Central memory CD8-positive, alpha-beta T cell (primary cell): Measurements from ENCODE around the gene PCDHGA11.
"Not testable (repeated sequence)": the region's sequence is repeated elsewhere in the genome, so short reads cannot be mapped to it uniquely, and the experiment has no call there.

Source experiments
- ATAC-seq: fragments of 150-1000 bp; cut with Tn5 transposase; replicated peaks from 2 replicates; pipeline ENCODE4 v1.10.0; 2022; ENCODE audit warnings: mild to moderate bottlenecking, moderate FRiP score, moderate number of reproducible peaks; ENCODE audit not compliant: poor library complexity, severe bottlenecking; ENCODE audit errors: extremely low read depth
- DNase-seq, 2 donors: peaks; one replicate each; pipeline ENCODE4 v3.0.0; 2021; ENCODE audit warnings: low spot score in 2 of 2
- H3K27ac Mint-ChIP-seq: one replicate; pipeline ENCODE4 v1.8.0; 2022; ENCODE audit warnings: low read depth, mild to moderate bottlenecking, moderate library complexity, mixed read lengths
- H3K27me3 Mint-ChIP-seq: one replicate; pipeline ENCODE4 v1.8.0; 2022; ENCODE audit warnings: mixed read lengths
- H3K36me3 Mint-ChIP-seq: one replicate; pipeline ENCODE4 v1.8.0; 2022; ENCODE audit warnings: mild to moderate bottlenecking, moderate library complexity, mixed read lengths; ENCODE audit not compliant: insufficient read depth
- H3K4me1 Mint-ChIP-seq: one replicate; pipeline ENCODE4 v1.8.0; 2022; ENCODE audit warnings: mixed read lengths
- H3K4me3 Mint-ChIP-seq: one replicate; pipeline ENCODE4 v1.8.0; 2022; ENCODE audit warnings: mild to moderate bottlenecking, moderate library complexity, mixed read lengths
- H3K9me3 Mint-ChIP-seq: one replicate; pipeline ENCODE4 v1.8.0; 2022; ENCODE audit warnings: mixed read lengths

Gene PCDHGA11

GRCh38 chr5:141409598-141410306 is 11.1 kb upstream of the PCDHGA11 start:
- ATAC-seq (no peak), DNase-seq (no peak)
- Mint-ChIP-seq H3K36me3 (peaks cover 9% of the 10 kb centered on the region), H3K4me1 (peaks cover 18% of the 10 kb centered on the region), H3K9me3 (peaks cover 10% of the 10 kb centered on the region), H3K27ac (no peak overlapping the region), H3K27me3 (peaks cover 85% of the 10 kb centered on the region), H3K4me3 (no peak overlapping the region)

- Mint-ChIP-seq H3K4me1 (peaks cover 18% of the 10 kb centered on the region), H3K9me3 (peaks cover 10% of the 10 kb centered on the region), H3K27ac (no peak overlapping the region), H3K36me3 (peaks cover 9% of the 10 kb centered on the region), H3K27me3 (peaks cover 85% of the 10 kb centered on the region), H3K4me3 (no peak overlapping the region)
- no peak for DNase-seq
- no peak for ATAC-seq
Measured at GRCh38 chr5:141411575-141411974, 9.3 kb upstream of the PCDHGA11 start.

GRCh38 chr5:141412854-141413539 is 7.9 kb upstream of the PCDHGA11 start, which contains the start of gene PCDHGA10:
Gene PCDHGA10, plus strand, starts transcription at chr5:141412987. Its CDS starts 189 bp downstream, at chr5:141413176.
- peaks cover 88% of the 10 kb centered on the region for H3K27me3 Mint-ChIP-seq
- H3K4me3 Mint-ChIP-seq, result peak within 1 kb of the TSS; percentile 79
- peak; percentile 61 for ATAC-seq
- no peak within 1 kb of the TSS for H3K27ac Mint-ChIP-seq
- peaks cover 14% of the 10 kb centered on the region for H3K9me3 Mint-ChIP-seq
- DNase-seq, result no peak
- peaks cover 7% of the 10 kb centered on the region for H3K36me3 Mint-ChIP-seq
- H3K4me1 Mint-ChIP-seq, result peaks cover 18% of the 10 kb centered on the region

GRCh38 chr5:141413540-141414069 is 7.2 kb upstream of the PCDHGA11 start:
- Mint-ChIP-seq H3K4me1 (peaks cover 18% of the 10 kb centered on the region), H3K27ac (no peak overlapping the region), H3K4me3 (peak overlapping the region; percentile 79), H3K27me3 (peaks cover 88% of the 10 kb centered on the region), H3K36me3 (peaks cover 11% of the 10 kb centered on the region), H3K9me3 (peaks cover 16% of the 10 kb centered on the region)
- DNase-seq (no peak), ATAC-seq (no peak)

- H3K4me3 Mint-ChIP-seq, ATAC-seq, H3K27ac Mint-ChIP-seq, DNase-seq, H3K36me3 Mint-ChIP-seq: not testable (repeated sequence)
- peaks cover 18% of the 10 kb centered on the region for H3K4me1 Mint-ChIP-seq
- peaks cover 86% of the 10 kb centered on the region for H3K27me3 Mint-ChIP-seq
- peaks cover 11% of the 10 kb centered on the region for H3K9me3 Mint-ChIP-seq
Measured at GRCh38 chr5:141414548-141415274, 6.1 kb upstream of the PCDHGA11 start.

GRCh38 chr5:141415275-141415618 is 5.6 kb upstream of the PCDHGA11 start:
- peaks cover 86% of the 10 kb centered on the region for H3K27me3 Mint-ChIP-seq
- DNase-seq, H3K4me3 Mint-ChIP-seq, H3K9me3 Mint-ChIP-seq, H3K27ac Mint-ChIP-seq, ATAC-seq: not testable (repeated sequence)
- peaks cover 18% of the 10 kb centered on the region for H3K4me1 Mint-ChIP-seq
- H3K36me3 Mint-ChIP-seq, result peaks cover 10% of the 10 kb centered on the region

- Mint-ChIP-seq H3K4me3 (peak within 1 kb of the TSS; percentile 42), H3K27me3 (peaks cover 92% of the 10 kb centered on the region), H3K36me3 (peaks cover 18% of the 10 kb centered on the region), H3K4me1 (peaks cover 24% of the 10 kb centered on the region)
- ATAC-seq, DNase-seq, H3K27ac Mint-ChIP-seq, H3K9me3 Mint-ChIP-seq: not testable (repeated sequence)
Measured at GRCh38 chr5:141417494-141418172, 3.2 kb upstream of the PCDHGA11 start, which contains the start of gene PCDHGB7. Gene PCDHGB7, plus strand, starts transcription at chr5:141417677. Its CDS starts 183 bp downstream, at chr5:141417860.

GRCh38 chr5:141419074-141419880 is 1.6 kb upstream of the PCDHGA11 start:
- peaks cover 88% of the 10 kb centered on the region for H3K27me3 Mint-ChIP-seq
- H3K27ac Mint-ChIP-seq, result no peak overlapping the region
- H3K4me3 Mint-ChIP-seq, result no peak overlapping the region
- H3K36me3 Mint-ChIP-seq, result peaks cover 14% of the 10 kb centered on the region
- ATAC-seq (no peak), DNase-seq (no peak)
- peaks cover 6% of the 10 kb centered on the region for H3K9me3 Mint-ChIP-seq
- peaks cover 10% of the 10 kb centered on the region for H3K4me1 Mint-ChIP-seq

- no peak for DNase-seq
- ATAC-seq, result no peak
- H3K9me3 Mint-ChIP-seq, result peaks cover 6% of the 10 kb centered on the region
- peaks cover 14% of the 10 kb centered on the region for H3K36me3 Mint-ChIP-seq
- peaks cover 88% of the 10 kb centered on the region for H3K27me3 Mint-ChIP-seq
- peak overlapping the region; percentile 61 for H3K27ac Mint-ChIP-seq
- peak overlapping the region; percentile 34 for H3K4me3 Mint-ChIP-seq
- peaks cover 6% of the 10 kb centered on the region for H3K4me1 Mint-ChIP-seq
Measured at GRCh38 chr5:141421489-141421855, 621 bp downstream of the PCDHGA11 start.

GRCh38 chr5:141422742-141423291 is 2.0 kb downstream of the PCDHGA11 start:
- peaks cover 14% of the 10 kb centered on the region for H3K36me3 Mint-ChIP-seq
- peaks cover 4% of the 10 kb centered on the region for H3K9me3 Mint-ChIP-seq
- no peak overlapping the region for H3K4me3 Mint-ChIP-seq
- peaks cover 83% of the 10 kb centered on the region for H3K27me3 Mint-ChIP-seq
- H3K27ac Mint-ChIP-seq, result no peak overlapping the region
- H3K4me1 Mint-ChIP-seq, result peaks cover 6% of the 10 kb centered on the region
- ATAC-seq (no peak), DNase-seq (no peak)

GRCh38 chr5:141427783-141428426 is 7.1 kb downstream of the PCDHGA11 start:
- H3K27ac Mint-ChIP-seq, result no peak overlapping the region
- no peak overlapping the region for H3K4me3 Mint-ChIP-seq
- DNase-seq (no peak), ATAC-seq (no peak)
- H3K9me3 Mint-ChIP-seq, result peaks cover 16% of the 10 kb centered on the region
- H3K27me3 Mint-ChIP-seq, result peaks cover 80% of the 10 kb centered on the region
- H3K4me1 Mint-ChIP-seq, result peaks cover 6% of the 10 kb centered on the region
- peaks cover 3% of the 10 kb centered on the region for H3K36me3 Mint-ChIP-seq
